Skeletal muscle tissue (tissue), 4 donors: Measurements from ENCODE around the gene GNL3L. TPM values are rescaled to one million over a fixed set of nuclear protein-coding genes. Genes with fewer than 3 reads are reported as not detected.
"Not testable (repeated sequence)": the region's sequence is repeated elsewhere in the genome, so short reads cannot be mapped to it uniquely, and the experiment has no call there.

ENCODE experiments used
- H3K27ac ChIP-seq: one replicate; pipeline ENCODE4 v1.7.0; 2013; ENCODE audit warnings: mild to moderate bottlenecking, low read depth, low read length, inconsistent platforms
- H3K27me3 ChIP-seq, 3 donors: one replicate each; pipeline ENCODE4 v1.7.0; 2013; ENCODE audit warnings: low read length in 3 of 3; ENCODE audit not compliant: control insufficient read depth in 3 of 3, insufficient read depth in 3 of 3
- H3K36me3 ChIP-seq, 3 donors: one replicate each; pipeline ENCODE4 v1.7.0; 2013; ENCODE audit warnings: low read length in 3 of 3; ENCODE audit not compliant: control insufficient read depth in 3 of 3, insufficient read depth in 3 of 3
- H3K4me1 ChIP-seq, 3 donors: one replicate each; pipeline ENCODE4 v1.7.0; 2013; ENCODE audit warnings: low read length in 3 of 3, mild to moderate bottlenecking in 3 of 3; ENCODE audit not compliant: control insufficient read depth in 3 of 3, insufficient read depth in 3 of 3
- H3K4me3 ChIP-seq, 3 donors: one replicate each; pipeline ENCODE4 v1.7.0; 2013; ENCODE audit warnings: low read length in 3 of 3
- H3K9ac ChIP-seq, 3 donors: one replicate each; pipeline ENCODE4 v1.7.0; 2013; ENCODE audit warnings: low read length in 3 of 3, mild to moderate bottlenecking in 3 of 3, moderate library complexity in 2 of 3, low read depth in 1 of 3
- H3K9me3 ChIP-seq, 3 donors: one replicate each; pipeline ENCODE4 v1.7.0; 2013; ENCODE audit warnings: low read length in 3 of 3; ENCODE audit not compliant: control insufficient read depth in 3 of 3
- total RNA-seq: library from RNA; depleted of rRNA; stranded (reverse); fragments of >200 nt; gene quantifications from one replicate; pipeline ENCODE4 v1.2.3, GENCODE V29; 2014
- donor health status: Osteomylitis.

GNL3L gene, protein sequence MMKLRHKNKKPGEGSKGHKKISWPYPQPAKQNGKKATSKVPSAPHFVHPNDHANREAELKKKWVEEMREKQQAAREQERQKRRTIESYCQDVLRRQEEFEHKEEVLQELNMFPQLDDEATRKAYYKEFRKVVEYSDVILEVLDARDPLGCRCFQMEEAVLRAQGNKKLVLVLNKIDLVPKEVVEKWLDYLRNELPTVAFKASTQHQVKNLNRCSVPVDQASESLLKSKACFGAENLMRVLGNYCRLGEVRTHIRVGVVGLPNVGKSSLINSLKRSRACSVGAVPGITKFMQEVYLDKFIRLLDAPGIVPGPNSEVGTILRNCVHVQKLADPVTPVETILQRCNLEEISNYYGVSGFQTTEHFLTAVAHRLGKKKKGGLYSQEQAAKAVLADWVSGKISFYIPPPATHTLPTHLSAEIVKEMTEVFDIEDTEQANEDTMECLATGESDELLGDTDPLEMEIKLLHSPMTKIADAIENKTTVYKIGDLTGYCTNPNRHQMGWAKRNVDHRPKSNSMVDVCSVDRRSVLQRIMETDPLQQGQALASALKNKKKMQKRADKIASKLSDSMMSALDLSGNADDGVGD
- 20.9 TPM for total RNA-seq

DNA sequence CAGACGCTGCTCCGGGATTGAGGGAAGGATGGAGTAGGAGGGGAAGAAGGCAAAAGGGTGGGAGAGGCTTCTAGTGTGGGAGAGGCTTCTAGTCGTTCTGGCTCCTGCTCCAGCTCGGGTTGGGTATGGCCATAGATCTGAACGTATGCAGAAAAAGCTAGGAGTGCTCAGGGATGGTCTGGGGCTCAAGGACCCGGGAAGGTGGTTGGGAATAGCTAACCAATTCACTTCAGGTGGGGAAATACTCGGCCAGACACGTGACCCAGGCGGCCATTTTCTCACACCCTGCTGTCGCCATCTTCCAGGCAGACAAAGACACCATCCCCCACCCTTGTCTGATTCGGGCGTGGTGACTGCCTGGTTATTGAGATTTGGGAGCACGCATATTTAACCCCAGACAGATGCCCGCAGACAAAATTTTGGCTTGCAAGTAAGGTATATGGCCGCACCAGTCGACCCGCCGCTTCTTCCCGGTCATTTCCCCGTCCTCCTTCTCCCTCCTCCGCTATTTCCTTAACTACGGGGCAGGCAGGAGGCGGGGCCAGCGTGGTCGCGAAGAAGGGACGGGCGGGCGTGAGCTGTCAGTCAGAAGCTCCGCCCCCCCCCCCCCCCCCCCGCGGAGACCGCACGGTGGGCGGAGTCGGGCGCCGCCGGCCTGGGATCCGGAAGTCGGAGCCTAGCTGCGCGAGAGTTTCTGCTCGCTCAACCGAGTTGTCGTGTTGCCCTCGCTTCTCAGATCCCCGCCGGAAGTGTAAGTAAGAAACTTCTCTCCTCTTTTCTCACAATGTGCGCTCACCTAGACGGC is at the start of gene GNL3L:
TSS of gene GNL3L (plus strand) at position 668 of the 805 bp plus-strand sequence. CDS start 2,348 bp downstream, outside the sequence.
- Histone ChIP-seq H3K9me3 (no peaks in the 10 kb centered on the region), H3K9ac (peak within 1 kb of the TSS; percentile 86 to 92 (median 89)), H3K36me3 (no peaks in the 10 kb centered on the region), H3K4me3 (peak within 1 kb of the TSS; percentile 91 to 96 (median 95)), H3K27me3 (no peaks in the 10 kb centered on the region), H3K27ac (peak within 1 kb of the TSS; percentile 83), H3K4me1 (peaks cover 8 to 24% (median 19%) of the 10 kb centered on the region in 3 donors)

DNA sequence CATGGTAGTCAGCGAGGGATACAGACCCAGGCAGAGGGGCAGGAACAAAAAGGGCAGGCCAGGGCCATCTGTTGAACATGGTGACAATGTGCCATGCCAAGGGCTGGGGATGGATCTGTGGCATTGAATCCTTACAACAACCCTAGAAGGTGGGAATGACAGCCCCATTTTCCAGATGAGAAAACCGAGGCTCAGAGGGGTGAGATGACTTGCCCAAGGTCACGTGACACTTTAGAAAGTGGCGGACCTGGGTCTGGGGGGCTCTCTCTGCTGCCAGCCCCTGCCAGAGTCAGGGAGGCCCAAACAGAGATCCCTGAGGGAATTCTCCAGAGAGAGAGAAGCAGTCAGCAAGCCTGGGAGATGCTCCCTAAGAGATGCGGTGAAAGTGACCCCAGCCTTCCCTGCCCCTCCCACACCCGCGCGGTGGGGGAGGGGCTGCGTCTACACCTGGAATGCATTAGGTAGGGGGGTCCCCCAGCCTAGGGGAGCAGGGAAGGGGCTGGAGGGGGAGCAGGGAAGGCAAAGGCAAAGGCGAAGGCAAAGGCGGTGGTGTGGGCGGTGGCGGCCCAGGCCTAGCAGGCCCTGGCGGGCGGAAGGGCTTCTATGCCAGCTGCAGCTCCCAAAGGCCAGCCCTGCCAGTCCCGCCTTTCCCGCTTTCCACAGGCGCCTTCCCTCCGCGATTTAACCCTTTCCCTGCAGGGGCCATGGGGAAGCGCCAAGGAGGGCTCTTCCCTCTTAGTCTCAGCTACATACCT is 47.0 kb upstream of the GNL3L start:
- peaks cover 0 to 8% (median 0%) of the 10 kb centered on the region in 3 donors for H3K27me3 ChIP-seq
- H3K27ac ChIP-seq: peak overlapping the region; percentile 36
- peak overlapping the region in 1 of 3 donors; percentile 9 for H3K9ac ChIP-seq
- no peaks in the 10 kb centered on the region for H3K9me3 ChIP-seq
- H3K4me1 ChIP-seq: peaks cover 2 to 19% (median 13%) of the 10 kb centered on the region in 3 donors
- H3K36me3 ChIP-seq: no peaks in the 10 kb centered on the region
- H3K4me3 ChIP-seq: no peak overlapping the region

DNA sequence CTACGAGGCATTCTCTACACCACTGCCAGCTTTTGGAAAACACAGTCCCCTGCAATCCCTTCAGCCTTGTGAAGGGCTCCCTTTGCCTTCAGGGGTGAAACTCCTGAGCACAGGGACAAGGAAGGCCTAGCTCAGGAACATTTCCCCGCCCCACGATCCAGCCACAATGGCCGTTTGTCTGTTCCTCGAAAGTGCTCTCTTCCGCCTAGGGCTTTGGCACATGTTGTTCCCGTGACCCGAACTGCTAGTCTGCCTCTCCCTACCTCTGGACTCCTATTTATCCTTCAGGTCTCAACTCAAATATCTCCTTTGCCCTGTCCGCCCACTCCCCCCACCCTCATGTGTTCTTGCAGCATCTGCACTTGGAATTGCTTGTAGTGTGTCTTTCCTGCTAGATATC is 46.1 kb upstream of the GNL3L start:
- H3K36me3 ChIP-seq: no peaks in the 10 kb centered on the region
- peaks cover 0 to 8% (median 0%) of the 10 kb centered on the region in 3 donors for H3K27me3 ChIP-seq
- no peaks in the 10 kb centered on the region for H3K9me3 ChIP-seq
- H3K4me1 ChIP-seq: peaks cover 2 to 19% (median 13%) of the 10 kb centered on the region in 3 donors
- H3K9ac ChIP-seq: no peak overlapping the region
- H3K4me3 ChIP-seq: no peak overlapping the region
- no peak overlapping the region for H3K27ac ChIP-seq

DNA sequence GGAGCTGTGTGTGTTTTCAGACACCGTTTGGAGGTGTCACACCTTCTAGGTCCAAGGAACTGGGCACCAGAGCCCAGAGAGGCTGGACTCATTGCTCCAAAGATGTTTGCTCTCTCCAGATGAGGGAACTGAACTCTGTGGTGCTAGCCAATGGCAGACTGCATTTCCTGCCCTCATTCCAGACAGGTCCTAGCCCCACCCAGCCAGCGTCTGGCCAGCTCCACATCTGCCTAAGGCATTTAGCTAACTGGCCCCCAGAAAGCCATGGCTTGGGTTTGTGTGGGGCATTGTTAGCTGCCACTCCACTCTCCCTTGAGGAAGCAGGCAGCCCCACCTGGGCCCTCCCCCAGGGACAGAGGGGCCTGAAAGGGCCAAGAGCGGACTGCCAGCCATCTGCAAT is 45.4 kb upstream of the GNL3L start:
- no peaks in the 10 kb centered on the region for H3K36me3 ChIP-seq
- H3K27me3 ChIP-seq: peaks cover 0 to 8% (median 0%) of the 10 kb centered on the region in 3 donors
- no peak overlapping the region for H3K4me3 ChIP-seq
- H3K27ac ChIP-seq: no peak overlapping the region
- H3K9me3 ChIP-seq: no peaks in the 10 kb centered on the region
- no peak overlapping the region for H3K9ac ChIP-seq
- peaks cover 2 to 19% (median 13%) of the 10 kb centered on the region in 3 donors for H3K4me1 ChIP-seq

DNA sequence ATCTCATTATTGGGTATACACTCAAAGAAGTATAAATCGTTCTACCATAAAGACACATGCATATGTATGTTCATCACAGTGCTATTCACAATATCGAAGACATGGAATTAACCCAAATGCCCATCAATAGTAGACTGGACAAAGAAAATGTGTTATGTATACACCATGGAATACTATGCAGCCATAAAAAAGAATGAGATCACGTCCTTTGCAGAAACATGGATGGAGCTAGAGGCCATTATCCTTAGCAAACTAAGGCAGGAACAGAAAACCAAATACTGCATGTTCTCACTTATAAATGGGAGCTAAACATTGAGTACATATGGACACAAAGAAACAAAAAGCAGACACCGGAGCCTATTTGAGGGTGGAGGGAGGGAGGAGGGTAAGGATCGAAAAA is 40.2 kb upstream of the GNL3L start:
- H3K27ac ChIP-seq, H3K4me1 ChIP-seq, H3K27me3 ChIP-seq, H3K9me3 ChIP-seq, H3K36me3 ChIP-seq, H3K4me3 ChIP-seq, H3K9ac ChIP-seq: not testable (repeated sequence)

DNA sequence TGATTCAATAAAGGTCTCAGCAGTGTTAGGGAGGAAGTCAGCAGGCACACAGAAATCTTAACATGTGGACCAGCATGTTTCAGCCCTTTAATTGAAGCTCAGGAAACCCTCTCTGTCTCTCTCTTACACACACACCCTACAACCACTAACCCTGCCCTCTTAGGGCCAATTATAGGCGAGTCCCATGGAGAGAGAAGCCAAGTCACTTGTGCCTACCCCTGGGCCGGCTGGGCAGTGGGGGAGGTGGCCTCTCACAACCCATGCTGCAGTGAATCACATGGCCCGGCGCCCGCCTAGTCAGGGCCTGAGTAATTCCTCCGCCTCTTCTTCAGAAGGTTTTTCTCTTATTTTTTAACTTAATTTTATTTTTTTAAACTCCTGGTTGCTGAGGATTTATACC is 37.7 kb upstream of the GNL3L start:
- H3K27me3 ChIP-seq: peaks cover 0 to 5% (median 0%) of the 10 kb centered on the region in 3 donors
- no peak overlapping the region for H3K27ac ChIP-seq
- H3K36me3 ChIP-seq: no peaks in the 10 kb centered on the region
- no peak overlapping the region for H3K4me3 ChIP-seq
- H3K9me3 ChIP-seq: peaks cover 0 to 3% (median 0%) of the 10 kb centered on the region in 3 donors
- no peak overlapping the region for H3K9ac ChIP-seq
- peaks cover 0 to 3% (median 0%) of the 10 kb centered on the region in 3 donors for H3K4me1 ChIP-seq

DNA sequence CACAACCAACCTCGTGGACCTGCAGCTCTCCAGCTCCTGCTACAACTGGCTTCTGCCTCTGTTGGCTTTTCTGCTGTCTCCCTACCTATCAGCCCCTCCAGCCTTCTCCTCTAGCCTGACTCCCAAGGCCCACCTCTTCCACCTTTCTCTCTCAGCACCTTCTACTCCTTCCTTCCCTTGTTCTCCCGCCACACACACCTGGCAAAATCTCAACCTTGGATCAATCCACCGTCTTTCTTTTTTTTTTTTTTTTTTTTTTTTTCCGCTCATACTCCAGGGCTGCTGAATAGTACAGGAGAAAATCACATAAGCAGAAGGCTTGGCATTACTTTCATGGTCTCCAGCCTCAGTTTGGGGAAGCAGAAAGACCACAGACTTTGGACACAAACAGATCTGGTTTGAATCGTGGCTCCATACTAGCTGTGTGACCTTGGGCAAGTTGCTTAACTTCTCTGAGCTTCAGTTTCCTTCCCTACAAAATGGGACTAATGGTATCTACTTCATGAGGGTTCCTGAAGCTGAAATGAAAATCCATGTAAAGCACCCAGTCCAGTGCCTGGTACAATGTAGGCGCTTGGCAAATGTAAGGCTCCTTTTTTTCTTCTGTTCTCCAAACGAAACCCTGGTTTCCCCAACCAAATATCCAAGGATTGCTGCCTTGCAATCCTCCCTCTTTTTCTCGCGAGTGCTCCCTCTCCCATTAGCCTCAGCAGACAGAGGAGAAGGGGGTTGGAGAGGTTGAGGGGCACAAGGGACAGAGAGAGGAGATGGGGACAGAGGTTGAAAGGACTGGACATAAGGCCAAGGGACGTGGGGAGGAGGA is 35.6 kb upstream of the GNL3L start:
- Histone ChIP-seq H3K27ac (peak overlapping the region; percentile 12), H3K4me1 (peaks cover 0 to 3% (median 0%) of the 10 kb centered on the region in 3 donors)

DNA sequence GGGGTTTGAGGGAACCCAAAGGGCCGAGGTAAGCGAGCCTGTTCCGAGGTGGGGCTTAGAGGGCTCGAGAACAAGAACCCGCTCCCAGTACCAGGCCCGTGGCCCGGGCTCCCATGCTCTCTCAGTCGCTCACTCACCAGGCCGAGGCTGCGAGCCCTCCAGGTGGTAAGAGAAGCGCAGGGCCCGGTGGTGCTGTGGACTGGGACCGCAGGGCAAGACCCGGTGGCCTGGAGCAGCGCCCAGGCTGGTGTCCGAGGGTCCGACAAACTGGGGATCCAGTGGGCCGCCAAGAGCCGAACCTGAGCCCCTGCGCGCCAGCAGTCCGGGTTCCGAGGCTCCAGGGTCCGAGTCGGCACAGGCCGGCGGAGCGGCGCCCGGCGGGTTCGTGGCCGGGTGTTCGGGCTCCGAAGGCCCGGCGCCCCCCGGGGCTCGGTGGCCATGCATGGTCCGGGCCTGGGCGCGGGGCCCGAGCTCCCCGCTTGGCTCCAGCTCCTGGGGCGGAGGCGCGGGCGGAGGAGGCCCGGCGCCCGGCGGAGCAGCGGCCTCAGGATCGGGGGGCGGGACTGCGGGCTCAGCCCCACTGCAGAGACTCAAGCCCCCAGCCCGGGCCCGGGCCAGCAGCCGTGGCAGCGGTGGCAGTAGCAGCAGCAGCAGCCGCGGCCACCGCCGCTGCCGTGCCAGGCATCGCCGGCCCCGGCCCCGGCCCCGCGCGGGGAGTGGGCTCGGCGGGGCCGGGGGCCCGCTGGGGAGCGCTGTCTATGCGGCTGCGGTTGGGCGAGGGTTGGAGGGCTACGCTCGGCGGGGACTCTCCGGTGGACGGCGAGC is 34.8 kb upstream of the GNL3L start:
- H3K4me3 ChIP-seq: peak overlapping the region; percentile 46 to 65 (median 55)
- H3K27ac ChIP-seq: peak overlapping the region; percentile 12
- peaks cover 0 to 3% (median 0%) of the 10 kb centered on the region in 3 donors for H3K4me1 ChIP-seq
- no peaks in the 10 kb centered on the region for H3K36me3 ChIP-seq
- H3K9me3 ChIP-seq: peaks cover 0 to 3% (median 0%) of the 10 kb centered on the region in 3 donors
- peaks cover 0 to 10% (median 0%) of the 10 kb centered on the region in 3 donors for H3K27me3 ChIP-seq
- H3K9ac ChIP-seq: peak overlapping the region; percentile 59 to 65 (median 62)

More for the DNA sequence above, 35.6 kb upstream of the GNL3L start:
- Histone ChIP-seq H3K9me3 (peaks cover 0 to 3% (median 0%) of the 10 kb centered on the region in 3 donors), H3K4me3 (peak overlapping the region; percentile 46 to 65 (median 55)), H3K27me3 (peaks cover 0 to 10% (median 0%) of the 10 kb centered on the region in 3 donors), H3K36me3 (no peaks in the 10 kb centered on the region), H3K9ac (peak overlapping the region in 2 of 3 donors; percentile 19 to 62)
